ENCODE data around the gene EME2.

GRCh38 chr16:1819611-1820010, 47.0 kb downstream of the EME2 start:
- TF ChIP-seq POLR2A (IDR thresholded peaks at IDR 0.05; ENCODE audit: low read depth, low read length) (no peak), POLR2AphosphoS5 (IDR thresholded peaks at IDR 0.05; ENCODE audit: low read depth, low read length) (no peak), TAF1 (IDR thresholded peaks at IDR 0.05; ENCODE audit: borderline replicate concordance, low read depth, low read length) (no peak)
